ENCODE measurements around the gene TMEM229B. TPM values are rescaled to one million over a fixed set of nuclear protein-coding genes. Genes with fewer than 3 reads are reported as not detected.

TMEM229B gene
- total and polyA plus RNA-seq, 4 donors, result 13.9 to 56.0 (median 40.7) TPM

- Histone ChIP-seq H3K27ac (ENCODE audit: low read depth, low read length) (no peak overlapping the region), H3K9me3 (ENCODE audit: control insufficient read depth, insufficient read depth, low read length) (no peaks in the 10 kb centered on the region), H3K27me3 (ENCODE audit: control insufficient read depth, insufficient read depth, low read length) (no peaks in the 10 kb centered on the region), H3K4me3 (ENCODE audit: low read depth, low read length) (no peak overlapping the region), H3K36me3 (ENCODE audit: control insufficient read depth, insufficient read depth, low read length) (peaks cover 11% of the 10 kb centered on the region), H3K4me1 (ENCODE audit: control insufficient read depth, insufficient read depth, low read length) (peaks cover 13% of the 10 kb centered on the region)
- DNase-seq (ENCODE audit: low read depth in 4 of 6, low spot score in 6 of 6), result peak in 2 of 6 donors; percentile 38 to 43
- WGBS (ENCODE audit: insufficient coverage), result 15% methylated on average over 5 of the region's 9 CpGs
These were observed 8.5 kb downstream of the TMEM229B start for GRCh38 chr14:67480011-67480410.

- Histone ChIP-seq H3K4me1 (ENCODE audit: control insufficient read depth, insufficient read depth, low read length) (peaks cover 12% of the 10 kb centered on the region), H3K9me3 (ENCODE audit: control insufficient read depth, insufficient read depth, low read length) (no peaks in the 10 kb centered on the region), H3K36me3 (ENCODE audit: control insufficient read depth, insufficient read depth, low read length) (peaks cover 13% of the 10 kb centered on the region), H3K27me3 (ENCODE audit: control insufficient read depth, insufficient read depth, low read length) (no peaks in the 10 kb centered on the region), H3K4me3 (ENCODE audit: low read depth, low read length) (no peak overlapping the region), H3K27ac (ENCODE audit: low read depth, low read length) (no peak overlapping the region)
- WGBS (ENCODE audit: insufficient coverage), result no CpG with 5 or more reads among the region's 2 CpGs
- DNase-seq (ENCODE audit: low read depth in 4 of 6, low spot score in 6 of 6), result no peak
These were observed 9.8 kb downstream of the TMEM229B start for GRCh38 chr14:67478800-67479084.

GRCh38 chr14:67477926-67478799 is 10.4 kb downstream of the TMEM229B start:
- no peaks in the 10 kb centered on the region for H3K9me3 ChIP-seq (ENCODE audit: control insufficient read depth, insufficient read depth, low read length)
- no peak for DNase-seq (ENCODE audit: low read depth in 4 of 6, low spot score in 6 of 6)
- no peak overlapping the region for H3K27ac ChIP-seq (ENCODE audit: low read depth, low read length)
- H3K36me3 ChIP-seq (ENCODE audit: control insufficient read depth, insufficient read depth, low read length), result peaks cover 14% of the 10 kb centered on the region
- no peaks in the 10 kb centered on the region for H3K27me3 ChIP-seq (ENCODE audit: control insufficient read depth, insufficient read depth, low read length)
- no peak overlapping the region for H3K4me3 ChIP-seq (ENCODE audit: low read depth, low read length)
- WGBS (ENCODE audit: insufficient coverage), result 84% methylated on average over 10 of the region's 11 CpGs
- peaks cover 6% of the 10 kb centered on the region for H3K4me1 ChIP-seq (ENCODE audit: control insufficient read depth, insufficient read depth, low read length)

GRCh38 chr14:67474366-67474765 is 14.2 kb downstream of the TMEM229B start:
- Histone ChIP-seq H3K4me1 (ENCODE audit: control insufficient read depth, insufficient read depth, low read length) (no peaks in the 10 kb centered on the region), H3K27me3 (ENCODE audit: control insufficient read depth, insufficient read depth, low read length) (no peaks in the 10 kb centered on the region), H3K4me3 (ENCODE audit: low read depth, low read length) (no peak overlapping the region), H3K9me3 (ENCODE audit: control insufficient read depth, insufficient read depth, low read length) (no peaks in the 10 kb centered on the region), H3K36me3 (ENCODE audit: control insufficient read depth, insufficient read depth, low read length) (peaks cover 20% of the 10 kb centered on the region), H3K27ac (ENCODE audit: low read depth, low read length) (no peak overlapping the region)
- no peak for DNase-seq (ENCODE audit: low read depth in 4 of 6, low spot score in 6 of 6)
- no CpG with 5 or more reads among the region's 1 CpG for WGBS (ENCODE audit: insufficient coverage)

- H3K27ac ChIP-seq (ENCODE audit: low read depth, low read length), result no peak overlapping the region
- no peaks in the 10 kb centered on the region for H3K27me3 ChIP-seq (ENCODE audit: control insufficient read depth, insufficient read depth, low read length)
- DNase-seq (ENCODE audit: low read depth in 4 of 6, low spot score in 6 of 6), result no peak
- peaks cover 20% of the 10 kb centered on the region for H3K36me3 ChIP-seq (ENCODE audit: control insufficient read depth, insufficient read depth, low read length)
- no peaks in the 10 kb centered on the region for H3K9me3 ChIP-seq (ENCODE audit: control insufficient read depth, insufficient read depth, low read length)
- no peaks in the 10 kb centered on the region for H3K4me1 ChIP-seq (ENCODE audit: control insufficient read depth, insufficient read depth, low read length)
- WGBS (ENCODE audit: insufficient coverage), result 97% methylated on average over 51 of the region's 52 CpGs
- no peak overlapping the region for H3K4me3 ChIP-seq (ENCODE audit: low read depth, low read length)
These were observed 15.0 kb downstream of the TMEM229B start for GRCh38 chr14:67473290-67474082.

GRCh38 chr14:67472726-67473125 is 15.8 kb downstream of the TMEM229B start:
- H3K27me3 ChIP-seq (ENCODE audit: control insufficient read depth, insufficient read depth, low read length), result no peaks in the 10 kb centered on the region
- peaks cover 3% of the 10 kb centered on the region for H3K4me1 ChIP-seq (ENCODE audit: control insufficient read depth, insufficient read depth, low read length)
- H3K9me3 ChIP-seq (ENCODE audit: control insufficient read depth, insufficient read depth, low read length), result no peaks in the 10 kb centered on the region
- 80% methylated on average over 10 of the region's 10 CpGs for WGBS (ENCODE audit: insufficient coverage)
- DNase-seq (ENCODE audit: low read depth in 4 of 6, low spot score in 6 of 6), result no peak
- H3K36me3 ChIP-seq (ENCODE audit: control insufficient read depth, insufficient read depth, low read length), result peaks cover 20% of the 10 kb centered on the region
- H3K27ac ChIP-seq (ENCODE audit: low read depth, low read length), result no peak overlapping the region
- no peak overlapping the region for H3K4me3 ChIP-seq (ENCODE audit: low read depth, low read length)

- WGBS (ENCODE audit: insufficient coverage), result 89% methylated on average over 3 of the region's 3 CpGs
- H3K27me3 ChIP-seq (ENCODE audit: control insufficient read depth, insufficient read depth, low read length), result no peaks in the 10 kb centered on the region
These were observed 18.6 kb downstream of the TMEM229B start for GRCh38 chr14:67469954-67470353.

GRCh38 chr14:67468378-67468730 is 20.2 kb downstream of the TMEM229B start:
- H3K27ac ChIP-seq (ENCODE audit: low read depth, low read length), result no peak overlapping the region
- peaks cover 3% of the 10 kb centered on the region for H3K4me1 ChIP-seq (ENCODE audit: control insufficient read depth, insufficient read depth, low read length)
- 83% methylated on average over 4 of the region's 6 CpGs for WGBS (ENCODE audit: insufficient coverage)
- DNase-seq (ENCODE audit: low read depth in 4 of 6, low spot score in 6 of 6), result no peak
- H3K36me3 ChIP-seq (ENCODE audit: control insufficient read depth, insufficient read depth, low read length), result peaks cover 14% of the 10 kb centered on the region
- no peak overlapping the region for H3K4me3 ChIP-seq (ENCODE audit: low read depth, low read length)
- H3K9me3 ChIP-seq (ENCODE audit: control insufficient read depth, insufficient read depth, low read length), result no peaks in the 10 kb centered on the region
- no peaks in the 10 kb centered on the region for H3K27me3 ChIP-seq (ENCODE audit: control insufficient read depth, insufficient read depth, low read length)

More at GRCh38 chr14:67469954-67470353, 18.6 kb downstream of the TMEM229B start:
- no peak overlapping the region for H3K27ac ChIP-seq (ENCODE audit: low read depth, low read length)
- H3K4me3 ChIP-seq (ENCODE audit: low read depth, low read length), result no peak overlapping the region
- peaks cover 3% of the 10 kb centered on the region for H3K4me1 ChIP-seq (ENCODE audit: control insufficient read depth, insufficient read depth, low read length)
- H3K9me3 ChIP-seq (ENCODE audit: control insufficient read depth, insufficient read depth, low read length), result no peaks in the 10 kb centered on the region
- DNase-seq (ENCODE audit: low read depth in 4 of 6, low spot score in 6 of 6), result no peak
- H3K36me3 ChIP-seq (ENCODE audit: control insufficient read depth, insufficient read depth, low read length), result peaks cover 20% of the 10 kb centered on the region

- H3K4me1 ChIP-seq (ENCODE audit: control insufficient read depth, insufficient read depth, low read length), result peaks cover 3% of the 10 kb centered on the region
- no peaks in the 10 kb centered on the region for H3K27me3 ChIP-seq (ENCODE audit: control insufficient read depth, insufficient read depth, low read length)
- no peak for DNase-seq (ENCODE audit: low read depth in 4 of 6, low spot score in 6 of 6)
- peaks cover 4% of the 10 kb centered on the region for H3K36me3 ChIP-seq (ENCODE audit: control insufficient read depth, insufficient read depth, low read length)
- no CpG with 5 or more reads among the region's 1 CpG for WGBS (ENCODE audit: insufficient coverage)
- no peak overlapping the region for H3K4me3 ChIP-seq (ENCODE audit: low read depth, low read length)
- H3K27ac ChIP-seq (ENCODE audit: low read depth, low read length), result no peak overlapping the region
- H3K9me3 ChIP-seq (ENCODE audit: control insufficient read depth, insufficient read depth, low read length), result no peaks in the 10 kb centered on the region
These were observed 21.4 kb downstream of the TMEM229B start for GRCh38 chr14:67467134-67467533.

Data from spinal cord (tissue), 10 donors.